SU-DHL-6 (cell line): Measurements from ENCODE around the gene ATP4A.

ENCODE experiments used
- H2AFZ ChIP-seq: fragments of 200-600 bp; sonication (generic); 2 replicates; pipeline ENCODE4 v1.6.1; 2014; ENCODE audit warnings: low read depth, mild to moderate bottlenecking, moderate library complexity, mixed read lengths, antibody characterized with exemption, low read length; ENCODE audit not compliant: severe bottlenecking
- H3F3A ChIP-seq: fragments of 200-600 bp; shearing (Covaris generic); 2 replicates; pipeline ENCODE4 v1.6.0; 2016; ENCODE audit warnings: antibody characterized with exemption, mild to moderate bottlenecking; ENCODE audit not compliant: insufficient read depth
- H3K27ac ChIP-seq: fragments of 200-600 bp; sonication (generic); 2 replicates; pipeline ENCODE4 v1.5.1; 2016; ENCODE audit warnings: low read depth, mild to moderate bottlenecking, low read length, moderate library complexity, mixed read lengths
- H3K27me3 ChIP-seq: fragments of 200-600 bp; sonication (generic), shearing (Covaris generic); 2 replicates; pipeline ENCODE4 v1.6.0; 2014; ENCODE audit warnings: mild to moderate bottlenecking, low read length
- H3K36me3 ChIP-seq: fragments of 200-600 bp; sonication (generic); 2 replicates; pipeline ENCODE4 v1.6.1; 2014; ENCODE audit warnings: mild to moderate bottlenecking, low read length, mixed read lengths
- H3K4me2 ChIP-seq: fragments of 300-600, 200-600 bp; shearing (Covaris generic), sonication (generic); 2 replicates; pipeline ENCODE4 v1.6.0; 2014; ENCODE audit warnings: low read length, low read depth, mild to moderate bottlenecking; ENCODE audit not compliant: poor library complexity, severe bottlenecking
- H3K4me3 ChIP-seq: fragments of 200-600 bp; sonication (generic); 2 replicates; pipeline ENCODE4 v1.5.1; 2014; ENCODE audit warnings: antibody characterized with exemption, low read length, mild to moderate bottlenecking, mixed read lengths; ENCODE audit not compliant: insufficient read depth, poor library complexity, severe bottlenecking
- H3K79me2 ChIP-seq: fragments of 200-600 bp; sonication (generic); 2 replicates; pipeline ENCODE4 v1.6.1; 2014; ENCODE audit warnings: mild to moderate bottlenecking, low read length, moderate library complexity; ENCODE audit not compliant: insufficient read depth
- H3K9ac ChIP-seq: fragments of 200-600 bp; sonication (generic); 2 replicates; pipeline ENCODE4 v1.7.0; 2014; ENCODE audit warnings: mild to moderate bottlenecking, low read length
- H3K9me2 ChIP-seq: fragments of 200-600 bp; sonication (generic); replicated peaks from 2 replicates; pipeline ENCODE4 v1.6.1; 2014; ENCODE audit warnings: low read length; ENCODE audit not compliant: insufficient read depth
- H3K9me3 ChIP-seq: fragments of 200-600 bp; sonication (generic); 2 replicates; pipeline ENCODE4 v1.6.1; 2014; ENCODE audit warnings: low read length, mixed read lengths; ENCODE audit not compliant: insufficient read depth
- H4K20me1 ChIP-seq: fragments of 200-600 bp; sonication (generic); 2 replicates; pipeline ENCODE4 v1.6.1; 2014; ENCODE audit warnings: low read depth, mild to moderate bottlenecking, antibody characterized with exemption, low read length, moderate library complexity, mixed read lengths
- CTCF ChIP-seq: fragments of 200-600 bp; sonication (generic); IDR thresholded peaks from one replicate; pipeline ENCODE4 v1.5.1; 2017; ENCODE audit warnings: antibody characterized with exemption, mild to moderate bottlenecking, low read length, moderate library complexity; ENCODE audit not compliant: insufficient read depth, poor library complexity, severe bottlenecking
- EZH2phosphoT487 ChIP-seq: fragments of 200-600 bp; sonication (generic), shearing (Covaris generic); conservative IDR thresholded peaks from 2 replicates; pipeline ENCODE4 v1.6.1; 2018; ENCODE audit warnings: mild to moderate bottlenecking, antibody characterized with exemption, low read length, moderate library complexity, mixed read lengths

ATP4A gene

DNA sequence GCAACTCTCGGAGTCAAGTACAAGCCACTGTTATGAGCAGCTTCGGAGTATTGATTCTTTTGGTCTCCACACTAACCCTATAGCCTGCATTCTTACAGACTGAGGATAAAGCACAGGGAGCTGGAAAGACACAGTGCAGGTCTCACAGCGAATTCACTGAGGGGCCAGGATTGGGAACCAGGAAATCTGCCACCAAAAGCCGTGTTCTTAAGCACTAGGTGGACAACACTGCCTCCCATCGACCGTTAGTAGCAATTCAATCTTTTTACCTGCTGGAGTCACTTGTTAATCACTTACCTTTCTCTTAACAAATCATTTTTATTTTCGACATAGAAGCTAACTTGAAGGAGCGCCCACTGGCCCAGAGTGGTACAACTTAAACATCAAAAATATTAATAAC, 28.8 kb upstream of the ATP4A start:
- no peaks in the 10 kb centered on the region for H3K9me2 ChIP-seq
- no peak overlapping the region for H2AFZ ChIP-seq
- no peak for TF ChIP-seq EZH2phosphoT487
- peak; percentile 49 for TF ChIP-seq CTCF

GRCh38 chr19:35590875-35591274, 27.4 kb upstream of the ATP4A start:
- no peak overlapping the region for H3K9ac ChIP-seq
- no peak overlapping the region for H3K27ac ChIP-seq
- no peaks in the 10 kb centered on the region for H3K9me2 ChIP-seq
- no peaks in the 10 kb centered on the region for H4K20me1 ChIP-seq
- no peaks in the 10 kb centered on the region for H3K36me3 ChIP-seq
- no peak overlapping the region for H2AFZ ChIP-seq
- no peaks in the 10 kb centered on the region for H3K79me2 ChIP-seq
- H3K4me2 ChIP-seq: no peak overlapping the region
- no peaks in the 10 kb centered on the region for H3K9me3 ChIP-seq
- no peaks in the 10 kb centered on the region for H3K27me3 ChIP-seq
- TF ChIP-seq CTCF (no peak), EZH2phosphoT487 (no peak)
- H3K4me3 ChIP-seq: no peak overlapping the region
- H3F3A ChIP-seq: no peaks in the 10 kb centered on the region

More for the DNA sequence above, 28.8 kb upstream of the ATP4A start:
- Histone ChIP-seq H3K27me3 (no peaks in the 10 kb centered on the region), H3F3A (no peaks in the 10 kb centered on the region), H4K20me1 (no peaks in the 10 kb centered on the region), H3K36me3 (no peaks in the 10 kb centered on the region), H3K27ac (no peak overlapping the region), H3K9ac (no peak overlapping the region), H3K4me2 (no peak overlapping the region), H3K9me3 (no peaks in the 10 kb centered on the region), H3K4me3 (no peak overlapping the region), H3K79me2 (no peaks in the 10 kb centered on the region)

- no peak overlapping the region for H3K4me3 ChIP-seq
- H2AFZ ChIP-seq: no peak overlapping the region
- no peaks in the 10 kb centered on the region for H3K9me3 ChIP-seq
- no peaks in the 10 kb centered on the region for H3K9me2 ChIP-seq
- H3K79me2 ChIP-seq: no peaks in the 10 kb centered on the region
- H3K27me3 ChIP-seq: no peaks in the 10 kb centered on the region
- no peak for TF ChIP-seq CTCF
- TF ChIP-seq EZH2phosphoT487: no peak
- H3K9ac ChIP-seq: no peak overlapping the region
- no peak overlapping the region for H3K27ac ChIP-seq
- H4K20me1 ChIP-seq: no peaks in the 10 kb centered on the region
- H3K36me3 ChIP-seq: no peaks in the 10 kb centered on the region
- no peak overlapping the region for H3K4me2 ChIP-seq
- no peaks in the 10 kb centered on the region for H3F3A ChIP-seq
Measured at GRCh38 chr19:35587321-35587720, 23.9 kb upstream of the ATP4A start.
